ENCODE data around the gene RASGRF1. TPM values are rescaled to one million over a fixed set of nuclear protein-coding genes. Genes with fewer than 3 reads are reported as not detected.

Gene RASGRF1
- total and polyA plus RNA-seq, 11 donors, result 0.12 to 0.40 (median 0.25) TPM; not detected in 8

- Histone ChIP-seq H3K27ac (no peak overlapping the region), H3K4me3 (no peak overlapping the region), H3K4me1 (no peaks in the 10 kb centered on the region), H3K36me3 (no peaks in the 10 kb centered on the region), H3K9me3 (no peaks in the 10 kb centered on the region), H3K27me3 (peaks cover 0 to 11% (median 2%) of the 10 kb centered on the region in 9 donors)
- DNase-seq, result no peak
- ATAC-seq, result no peak
- no peak for TF ChIP-seq CTCF (IDR thresholded peaks at IDR 0.05)
- TF ChIP-seq POLR2A (IDR thresholded peaks at IDR 0.05), result no peak
- intact Hi-C loops (cut with DNase I), result loop anchor here in 1 of 10 donors (10.0 kb wide), 1 partner anchor 235 kb away; no protein-coding TSS in a partner anchor
- WGBS, 4 donors, result 63 to 74% (median 71%) methylated on average over 3 to 4 of the region's 4 CpGs
Observed at GRCh38 chr15:79060175-79060574, 30.4 kb downstream of the RASGRF1 start.

- WGBS, 4 donors, result 20 to 33% (median 24%) methylated on average over 1 of the region's 1 CpG
- DNase-seq (no peak), ATAC-seq (no peak)
- intact Hi-C loops (cut with DNase I), result no loop called here
- H3K27ac ChIP-seq, result no peak overlapping the region
- H3K4me1 ChIP-seq, result no peaks in the 10 kb centered on the region
- H3K4me3 ChIP-seq, result no peak overlapping the region
- H3K36me3 ChIP-seq, result no peaks in the 10 kb centered on the region
- H3K27me3 ChIP-seq, result peaks cover 0 to 11% (median 2%) of the 10 kb centered on the region in 9 donors
- H3K9me3 ChIP-seq, result no peaks in the 10 kb centered on the region
- no peak for TF ChIP-seq CTCF (IDR thresholded peaks at IDR 0.05)
- no peak for TF ChIP-seq POLR2A (IDR thresholded peaks at IDR 0.05)
Observed at GRCh38 chr15:79059081-79059572, 31.5 kb downstream of the RASGRF1 start.

- no peak for DNase-seq
- TF ChIP-seq CTCF (IDR thresholded peaks at IDR 0.05) (no peak), POLR2A (IDR thresholded peaks at IDR 0.05) (no peak)
- no peaks in the 10 kb centered on the region for H3K4me1 ChIP-seq
- ATAC-seq, result no peak
- no peaks in the 10 kb centered on the region for H3K9me3 ChIP-seq
- intact Hi-C loops (cut with DNase I), result no loop called here
- H3K36me3 ChIP-seq, result no peaks in the 10 kb centered on the region
- no peak overlapping the region for H3K4me3 ChIP-seq
- WGBS, 4 donors, result 79 to 86% (median 81%) methylated on average over 8 to 15 of the region's 15 CpGs
- H3K27ac ChIP-seq, result no peak overlapping the region
- H3K27me3 ChIP-seq, result peaks cover 0 to 11% (median 2%) of the 10 kb centered on the region in 9 donors
Observed at GRCh38 chr15:79058260-79058850, 32.2 kb downstream of the RASGRF1 start.

GRCh38 chr15:79057050-79057449 lies 33.5 kb downstream of the RASGRF1 start:
- H3K36me3 ChIP-seq, result no peaks in the 10 kb centered on the region
- no peak for TF ChIP-seq CTCF (IDR thresholded peaks at IDR 0.05)
- no peak for TF ChIP-seq POLR2A (IDR thresholded peaks at IDR 0.05)
- intact Hi-C loops (cut with DNase I), result no loop called here
- H3K4me3 ChIP-seq, result no peak overlapping the region
- no peak overlapping the region for H3K27ac ChIP-seq
- WGBS, 4 donors, result 88 to 96% (median 93%) methylated on average over 6 of the region's 6 CpGs
- no peaks in the 10 kb centered on the region for H3K4me1 ChIP-seq
- H3K9me3 ChIP-seq, result no peaks in the 10 kb centered on the region
- ATAC-seq (peak in 1 of 4 donors; percentile 14), DNase-seq (no peak)
- peaks cover 0 to 8% (median 2%) of the 10 kb centered on the region in 9 donors for H3K27me3 ChIP-seq
